Activated naive CD8-positive, alpha-beta T cell treated with anti-CD3 and anti-CD28 coated beads for 36 hours (primary cell): ENCODE measurements around the gene H6PD. TPM values are rescaled to one million over a fixed set of nuclear protein-coding genes. Genes with fewer than 3 reads are reported as not detected.

Experiments used
- DNase-seq: peaks from one replicate; pipeline ENCODE4 v3.0.0; 2021
- H3K27ac Mint-ChIP-seq: one replicate; pipeline ENCODE4 v1.8.0; 2022; ENCODE audit warnings: mild to moderate bottlenecking, moderate library complexity, mixed read lengths
- H3K27me3 Mint-ChIP-seq: one replicate; pipeline ENCODE4 v1.8.0; 2022; ENCODE audit warnings: mild to moderate bottlenecking, mixed read lengths
- H3K36me3 Mint-ChIP-seq: one replicate; pipeline ENCODE4 v1.8.0; 2021; ENCODE audit warnings: mild to moderate bottlenecking, mixed read lengths
- H3K4me1 Mint-ChIP-seq: one replicate; pipeline ENCODE4 v1.8.0; 2021; ENCODE audit warnings: mixed read lengths
- H3K4me3 Mint-ChIP-seq: one replicate; pipeline ENCODE4 v1.8.0; 2022; ENCODE audit warnings: mild to moderate bottlenecking, moderate library complexity, mixed read lengths
- H3K9me3 Mint-ChIP-seq: one replicate; pipeline ENCODE4 v1.8.0; 2022; ENCODE audit warnings: mixed read lengths
- total RNA-seq, 2 experiments: library from RNA; stranded (reverse); gene quantifications; one replicate each; pipeline ENCODE4 v1.2.3, GENCODE V29; 2021

The H6PD gene
- total RNA-seq, 2 experiments from 2014 or later, result 5.7 to 5.9 TPM

DNA sequence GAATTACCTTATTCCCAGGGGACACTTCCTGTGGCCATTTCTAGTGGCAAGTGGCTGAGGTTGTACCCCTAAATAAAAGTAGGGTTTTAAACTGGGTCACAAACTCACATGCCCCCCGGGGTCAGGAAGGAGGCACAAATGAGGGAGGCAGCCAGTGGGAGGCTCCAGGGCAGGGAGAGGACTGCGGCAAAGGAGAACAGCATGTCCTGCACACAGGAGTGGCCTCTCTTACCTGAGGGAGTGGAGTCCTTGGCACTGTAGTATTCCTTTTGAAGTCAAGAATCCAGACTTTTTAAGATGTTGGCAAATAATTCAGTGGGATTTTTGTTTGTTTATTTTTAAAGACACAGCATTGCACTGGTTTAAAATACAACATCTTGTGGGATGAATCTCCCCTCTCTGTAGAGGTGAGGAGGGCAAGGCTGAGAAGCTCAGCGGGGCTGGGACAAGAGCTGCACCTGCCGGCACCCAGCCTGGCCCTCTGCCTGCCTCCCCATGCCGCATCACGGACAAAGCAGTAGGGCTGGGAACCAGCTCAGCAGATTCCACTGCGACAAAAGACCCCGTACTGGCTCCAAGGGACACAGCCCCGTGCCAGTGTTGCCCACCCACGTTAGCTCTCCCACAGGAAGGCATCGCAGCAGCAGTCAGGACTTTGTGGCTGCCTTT lies 80.3 kb downstream of the H6PD start:
- Mint-ChIP-seq H3K9me3 (no peaks in the 10 kb centered on the region), H3K36me3 (no peaks in the 10 kb centered on the region), H3K4me1 (peaks cover 29% of the 10 kb centered on the region), H3K4me3 (no peak overlapping the region), H3K27ac (peak overlapping the region; percentile 79), H3K27me3 (no peaks in the 10 kb centered on the region)
- DNase-seq, result no peak

DNA sequence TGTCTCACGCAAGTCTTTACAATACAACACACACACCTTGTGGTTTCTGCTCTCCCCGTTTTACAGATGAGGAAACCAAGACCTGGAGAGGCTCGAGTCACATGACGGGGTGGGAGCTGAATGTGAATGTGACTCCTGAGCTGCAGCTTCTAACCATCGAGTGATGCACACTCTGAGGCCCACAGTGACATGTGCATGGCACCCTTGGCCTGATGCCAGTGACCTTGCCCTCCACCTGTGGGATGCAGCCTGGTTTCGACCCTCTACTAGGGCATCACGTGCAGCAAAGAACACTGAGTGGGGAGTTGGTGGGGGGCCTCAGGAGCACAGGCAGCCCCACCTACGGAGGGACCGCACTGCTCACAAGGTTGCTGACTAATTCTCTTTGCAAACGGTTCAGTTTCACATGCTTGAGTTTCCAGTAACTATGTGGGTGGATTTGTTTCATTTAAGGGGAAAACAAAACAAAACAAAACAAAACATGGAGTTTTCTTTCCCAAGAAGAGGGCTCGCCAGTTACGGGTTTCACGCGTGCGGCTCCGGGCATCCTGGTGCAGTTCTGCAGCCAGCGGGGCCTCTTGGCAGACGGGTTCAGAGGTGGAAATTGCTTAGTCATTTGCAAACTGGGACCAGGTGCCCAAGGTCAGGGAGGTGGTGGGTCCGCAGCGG lies 81.0 kb downstream of the H6PD start:
- no peak overlapping the region for H3K4me3 Mint-ChIP-seq
- H3K9me3 Mint-ChIP-seq, result no peaks in the 10 kb centered on the region
- H3K27ac Mint-ChIP-seq, result peak overlapping the region; percentile 79
- peaks cover 29% of the 10 kb centered on the region for H3K4me1 Mint-ChIP-seq
- H3K36me3 Mint-ChIP-seq, result no peaks in the 10 kb centered on the region
- peak; percentile 58 for DNase-seq
- H3K27me3 Mint-ChIP-seq, result no peaks in the 10 kb centered on the region

DNA sequence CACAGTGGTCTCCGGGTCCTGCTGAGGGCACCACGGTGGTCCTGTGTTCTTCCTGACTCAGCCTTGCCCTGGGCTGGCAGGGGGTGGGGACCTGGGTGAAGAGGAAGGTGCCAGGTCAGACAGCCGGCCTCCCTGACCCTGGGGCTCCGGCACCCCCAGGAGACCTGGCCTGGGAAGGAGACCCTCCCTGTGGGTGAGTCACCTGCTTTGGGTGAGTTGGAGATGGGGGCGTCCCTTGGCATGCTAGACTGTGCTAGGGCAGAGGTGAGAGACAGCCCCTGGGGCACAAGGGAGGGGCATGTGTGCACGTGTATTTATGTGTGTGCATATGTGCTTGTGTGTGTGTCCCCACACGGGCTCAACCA lies 81.5 kb downstream of the H6PD start:
- Mint-ChIP-seq H3K27me3 (no peaks in the 10 kb centered on the region), H3K27ac (no peak overlapping the region), H3K9me3 (no peaks in the 10 kb centered on the region), H3K36me3 (no peaks in the 10 kb centered on the region), H3K4me1 (peaks cover 29% of the 10 kb centered on the region), H3K4me3 (no peak overlapping the region)
- peak; percentile 34 for DNase-seq

DNA sequence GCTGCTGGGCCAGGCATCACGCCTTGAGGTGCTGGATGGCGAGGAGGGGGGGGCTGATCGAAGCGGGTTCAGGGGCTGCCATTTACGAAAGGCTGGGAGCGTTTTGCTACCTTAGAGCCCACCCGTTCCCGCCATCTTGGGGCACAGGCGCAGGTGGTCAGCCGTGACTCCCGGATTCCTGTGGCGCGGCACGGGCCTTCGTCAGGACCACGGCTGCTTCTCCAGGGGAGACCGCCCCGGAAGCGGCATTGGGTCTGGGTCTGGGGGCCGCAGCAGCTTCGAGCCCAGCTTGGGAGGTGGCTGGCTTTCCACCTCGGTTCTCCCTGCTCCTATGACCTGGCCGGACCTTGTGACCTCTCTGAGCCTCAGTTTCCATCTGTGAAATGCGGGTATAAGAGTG lies 81.9 kb downstream of the H6PD start:
- Mint-ChIP-seq H3K4me3 (no peak overlapping the region), H3K27me3 (no peaks in the 10 kb centered on the region), H3K27ac (no peak overlapping the region), H3K36me3 (no peaks in the 10 kb centered on the region), H3K9me3 (no peaks in the 10 kb centered on the region), H3K4me1 (peaks cover 29% of the 10 kb centered on the region)
- DNase-seq, result no peak

DNA sequence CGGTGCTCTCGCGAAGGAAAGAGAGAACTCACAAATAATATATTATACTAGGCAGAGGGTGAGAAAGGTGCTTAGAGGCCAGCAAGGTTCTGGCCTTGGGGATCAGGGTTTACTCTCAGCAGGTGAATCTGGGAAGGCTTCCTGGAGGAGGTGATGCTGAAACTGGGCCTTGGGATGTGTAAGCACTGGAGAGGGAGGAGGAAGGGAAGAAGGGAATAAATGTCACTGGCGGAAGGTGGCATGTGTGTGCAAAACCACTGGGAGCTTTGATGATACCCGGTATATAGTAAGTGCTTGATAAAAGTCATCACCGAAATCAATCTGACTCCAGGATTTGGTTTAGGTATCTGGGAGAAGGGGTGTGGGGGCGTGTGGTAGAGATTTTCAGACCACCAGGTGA lies 82.5 kb downstream of the H6PD start:
- no peak for DNase-seq
- Mint-ChIP-seq H3K27ac (no peak overlapping the region), H3K4me1 (peaks cover 29% of the 10 kb centered on the region), H3K9me3 (no peaks in the 10 kb centered on the region), H3K27me3 (no peaks in the 10 kb centered on the region), H3K36me3 (no peaks in the 10 kb centered on the region), H3K4me3 (no peak overlapping the region)

DNA sequence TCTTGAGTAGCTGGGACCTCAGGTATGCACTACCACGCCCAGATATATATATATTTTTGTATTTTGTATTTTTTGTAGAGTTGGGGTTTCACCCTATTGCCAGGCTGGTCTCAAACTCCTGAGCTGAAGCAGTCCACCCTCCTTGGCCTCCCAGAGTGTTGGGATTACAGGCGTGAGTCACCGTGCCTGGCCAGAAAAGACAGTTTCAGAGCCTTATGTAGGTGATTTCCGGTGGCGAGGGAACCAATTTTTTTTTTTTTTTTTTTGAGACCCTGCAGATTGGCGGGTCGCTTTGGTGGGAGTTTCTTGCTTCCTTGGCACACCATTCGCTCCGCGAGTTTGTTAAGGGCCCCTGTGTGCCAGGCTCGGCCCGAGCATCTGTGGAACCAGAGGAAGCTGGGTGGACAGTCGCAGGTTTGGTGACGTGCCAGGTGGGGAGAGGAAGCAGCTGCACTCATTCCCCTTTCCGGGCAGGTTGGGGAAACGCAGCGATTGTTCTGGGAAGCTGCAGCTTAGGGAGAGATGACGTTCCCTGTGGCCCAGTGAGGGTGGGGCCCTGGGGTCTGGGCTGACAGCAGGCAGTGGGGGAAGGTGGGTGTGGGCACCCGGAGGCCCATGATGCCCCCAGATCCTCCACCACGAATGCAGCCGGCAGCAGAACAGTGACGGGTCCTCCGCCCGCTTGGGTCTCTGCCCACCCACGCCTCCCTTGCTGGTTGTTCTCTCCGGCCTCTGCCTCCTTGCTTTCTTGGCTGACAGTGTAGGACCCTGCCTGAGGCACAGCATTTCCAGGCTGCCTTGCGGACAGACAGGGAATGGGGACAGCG lies 83.2 kb downstream of the H6PD start:
- Mint-ChIP-seq H3K27ac (no peak overlapping the region), H3K9me3 (no peaks in the 10 kb centered on the region), H3K36me3 (no peaks in the 10 kb centered on the region), H3K4me3 (peak overlapping the region; percentile 58), H3K4me1 (peaks cover 29% of the 10 kb centered on the region), H3K27me3 (no peaks in the 10 kb centered on the region)
- DNase-seq, result peak; percentile 36

DNA sequence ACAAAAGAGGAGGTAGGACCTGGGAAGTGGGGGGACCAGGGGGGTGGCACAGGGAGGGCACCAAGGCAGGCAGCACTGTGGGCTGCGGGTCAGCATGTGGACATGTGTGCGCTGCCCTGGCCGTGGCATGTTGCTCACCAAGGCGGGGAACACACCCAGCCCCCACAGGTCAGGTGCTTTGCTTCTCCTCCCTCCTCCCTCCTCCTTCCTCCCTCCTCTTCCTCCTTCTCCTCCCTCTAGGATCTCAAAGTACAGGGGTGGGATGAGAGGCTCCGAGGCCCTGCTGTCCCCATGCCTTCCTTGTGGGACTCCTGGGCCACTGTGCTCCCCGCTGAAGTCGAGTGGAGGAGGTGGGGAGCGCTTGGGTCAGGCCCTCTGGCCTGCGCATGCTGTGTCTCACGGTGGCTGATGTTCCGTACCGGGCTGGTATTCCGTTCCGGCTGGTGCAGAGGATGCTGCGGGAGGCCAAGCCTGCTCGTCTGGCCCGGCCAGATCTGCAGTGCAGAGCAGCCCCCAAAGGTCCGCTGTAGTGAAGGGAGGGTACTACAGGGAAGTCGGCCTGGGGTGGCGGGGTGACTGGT lies 84.7 kb downstream of the H6PD start:
- no peak overlapping the region for H3K4me3 Mint-ChIP-seq
- H3K27me3 Mint-ChIP-seq, result no peaks in the 10 kb centered on the region
- H3K9me3 Mint-ChIP-seq, result no peaks in the 10 kb centered on the region
- H3K36me3 Mint-ChIP-seq, result no peaks in the 10 kb centered on the region
- no peak overlapping the region for H3K27ac Mint-ChIP-seq
- DNase-seq, result no peak
- peaks cover 29% of the 10 kb centered on the region for H3K4me1 Mint-ChIP-seq

DNA sequence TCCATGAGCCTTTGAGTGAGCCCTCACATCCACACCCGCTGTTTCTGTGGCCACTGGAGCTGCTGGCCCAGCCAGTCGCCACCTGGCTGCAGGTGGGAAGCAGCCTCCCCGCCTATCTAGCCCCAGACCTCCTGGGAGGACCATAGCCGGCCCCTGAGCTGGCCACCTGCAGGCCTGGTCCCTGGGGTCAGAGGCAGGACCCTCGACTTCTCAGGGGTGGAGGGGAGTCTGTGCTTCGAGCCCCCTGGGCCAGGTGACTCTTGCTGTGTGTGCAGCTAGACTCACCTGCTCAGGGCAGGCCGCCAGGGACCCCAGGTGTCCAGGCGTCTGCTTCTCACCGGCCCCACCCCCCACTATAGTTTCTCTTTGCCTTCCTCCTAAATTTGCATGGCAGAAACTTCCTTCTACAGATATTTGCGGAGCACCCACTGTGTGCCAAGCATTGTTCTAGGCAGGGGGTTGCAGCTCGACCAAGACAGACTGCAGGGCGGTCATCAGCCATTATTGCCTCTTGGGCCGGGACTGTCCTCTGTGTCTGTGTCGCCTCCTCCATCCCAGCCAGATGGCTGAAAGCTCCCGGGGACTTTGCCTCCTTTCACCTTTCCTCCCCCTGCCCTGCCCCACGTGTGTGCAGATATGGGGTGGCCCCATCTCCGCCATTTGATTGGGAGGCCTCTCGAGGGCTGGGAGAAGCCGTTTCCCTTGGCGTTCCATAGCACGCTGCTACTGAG lies 85.4 kb downstream of the H6PD start:
- no peak for DNase-seq
- Mint-ChIP-seq H3K36me3 (no peaks in the 10 kb centered on the region), H3K4me1 (peaks cover 26% of the 10 kb centered on the region), H3K27ac (no peak overlapping the region), H3K4me3 (no peak overlapping the region), H3K9me3 (no peaks in the 10 kb centered on the region), H3K27me3 (no peaks in the 10 kb centered on the region)

Other genes with a start within 250 kb of the H6PD start
- under 1 TPM in 1 of 2 experiments, not detected in 1; 0.14 TPM for gene SLC2A7, start 208.4 kb upstream of the H6PD start, total RNA-seq
- under 1 TPM in 1 of 2 experiments, not detected in 1; 0.08 TPM for gene SLC2A5, start 165.1 kb upstream of the H6PD start, total RNA-seq
- 1 to 10 TPM; 2.1 to 2.3 TPM for gene GPR157, start 105.7 kb upstream of the H6PD start, total RNA-seq
- gene SPSB1, start 58.1 kb downstream of the H6PD start, total RNA-seq, result under 1 TPM; 0.36 to 0.37 TPM